ENCODE results near the gene GPR137. TPM values are rescaled to one million over a fixed set of nuclear protein-coding genes. Genes with fewer than 3 reads are reported as not detected.
"Not testable (repeated sequence)": the region's sequence is repeated elsewhere in the genome, so short reads cannot be mapped to it uniquely, and the experiment has no call there.

GPR137 gene
- total RNA-seq, 6 experiments from 2014 or later: 13.0 to 21.9 (median 17.8) TPM

GRCh38 chr11:64306876-64307622, 21.4 kb downstream of the GPR137 start:
- intact Hi-C loops (cut with DNase I): no loop called here
- 6% methylated on average over 3 of the region's 15 CpGs for WGBS (ENCODE audit: insufficient coverage, low coverage, low lambda C conversion rate, missing lambda C conversion rate)
- peak; percentile 35 to 57 (median 40) for ATAC-seq
- TF ChIP-seq CTCF (IDR thresholded peaks at IDR 0.05) (no peak), POLR2A (IDR thresholded peaks at IDR 0.05) (no peak)
- peak; percentile 82 to 94 (median 91) for DNase-seq
- H3K36me3 ChIP-seq: no peaks in the 10 kb centered on the region
- H3K4me1 ChIP-seq: peaks cover 0 to 36% (median 7%) of the 10 kb centered on the region in 4 donors
- H3K4me3 ChIP-seq: peak overlapping the region; percentile 77 to 81 (median 77)
- no peaks in the 10 kb centered on the region for H3K27me3 ChIP-seq
- peak overlapping the region; percentile 78 to 97 (median 83) for H3K27ac ChIP-seq
- H3K9me3 ChIP-seq: no peaks in the 10 kb centered on the region

GRCh38 chr11:64307795-64308194, 22.1 kb downstream of the GPR137 start:
- H3K4me1 ChIP-seq: peaks cover 0 to 36% (median 7%) of the 10 kb centered on the region in 4 donors
- H3K36me3 ChIP-seq; intact Hi-C loops (cut with DNase I); H3K27me3 ChIP-seq; ATAC-seq; H3K9me3 ChIP-seq; DNase-seq: not testable (repeated sequence)
- peak overlapping the region in 1 of 3 donors; percentile 97 for H3K27ac ChIP-seq
- H3K4me3 ChIP-seq: peak overlapping the region in 1 of 3 donors; percentile 81
- WGBS (ENCODE audit: insufficient coverage, low coverage, low lambda C conversion rate, missing lambda C conversion rate): 66% methylated on average over 5 of the region's 5 CpGs

- Histone ChIP-seq H3K27ac (peak overlapping the region in 1 of 3 donors; percentile 3), H3K4me3 (no peak overlapping the region), H3K9me3 (no peaks in the 10 kb centered on the region), H3K4me1 (peaks cover 0 to 32% (median 5%) of the 10 kb centered on the region in 4 donors), H3K27me3 (no peaks in the 10 kb centered on the region), H3K36me3 (peaks cover 0 to 22% (median 10%) of the 10 kb centered on the region in 4 donors)
- DNase-seq (no peak), ATAC-seq (no peak)
- 93% methylated on average over 10 of the region's 10 CpGs for WGBS (ENCODE audit: insufficient coverage, low coverage, low lambda C conversion rate, missing lambda C conversion rate)
- intact Hi-C loops (cut with DNase I): no loop called here
- no peak for TF ChIP-seq POLR2A (IDR thresholded peaks at IDR 0.05)
- TF ChIP-seq CTCF (IDR thresholded peaks at IDR 0.05): no peak
Measured at GRCh38 chr11:64312947-64313346, 27.3 kb downstream of the GPR137 start.

GRCh38 chr11:64313491-64314145, 28.0 kb downstream of the GPR137 start:
- ATAC-seq: no peak
- no peaks in the 10 kb centered on the region for H3K9me3 ChIP-seq
- no peak overlapping the region for H3K27ac ChIP-seq
- intact Hi-C loops (cut with DNase I): no loop called here
- TF ChIP-seq CTCF (IDR thresholded peaks at IDR 0.05) (no peak), POLR2A (IDR thresholded peaks at IDR 0.05) (no peak)
- WGBS (ENCODE audit: insufficient coverage, low coverage, low lambda C conversion rate, missing lambda C conversion rate): 53% methylated on average over 2 of the region's 18 CpGs
- peaks cover 0 to 22% (median 10%) of the 10 kb centered on the region in 4 donors for H3K36me3 ChIP-seq
- H3K4me3 ChIP-seq: no peak overlapping the region
- H3K4me1 ChIP-seq: peaks cover 0 to 27% (median 5%) of the 10 kb centered on the region in 4 donors
- DNase-seq: no peak
- H3K27me3 ChIP-seq: no peaks in the 10 kb centered on the region

Data from right lobe of liver (tissue), 6 donors.